ENCODE results near the gene CNN1. TPM values are rescaled to one million over a fixed set of nuclear protein-coding genes. Genes with fewer than 3 reads are reported as not detected.

CNN1 gene
- total RNA-seq, result 27.3 TPM
- long read RNA-seq, transcript CNN1-201 (7 exons, 1,633 nt), result major isoform, 30 of 41 reads
- long read RNA-seq, partial matches to known transcripts, result 2 of 41 reads
- long read RNA-seq, other reads (novel, unspliced or antisense), result 9 of 41 reads

- intact Hi-C loops (cut with DNase I), result no loop called here
- DNase-seq (no peak), ATAC-seq (no peak)
- Histone ChIP-seq H3K36me3 (no peaks in the 10 kb centered on the region), H3K27ac (no peak within 1 kb of the TSS), H3K4me3 (peak within 1 kb of the TSS; percentile 30), H3K27me3 (peaks cover 11% of the 10 kb centered on the region), H3K9me3 (no peaks in the 10 kb centered on the region), H3K4me1 (peaks cover 4% of the 10 kb centered on the region)
- TF ChIP-seq CTCF (IDR thresholded peaks at IDR 0.05), result no peak
Observed at GRCh38 chr19:11538232-11539036, at the start of gene CNN1. TSS of gene CNN1 (plus strand) at chr19:11538851. CDS start at chr19:11538928, 77 bp downstream.

- ATAC-seq, result no peak
- Histone ChIP-seq H3K9me3 (no peaks in the 10 kb centered on the region), H3K27ac (no peak overlapping the region), H3K4me3 (no peak overlapping the region), H3K4me1 (no peaks in the 10 kb centered on the region), H3K27me3 (no peaks in the 10 kb centered on the region), H3K36me3 (peaks cover 8% of the 10 kb centered on the region)
- no peak for TF ChIP-seq CTCF (IDR thresholded peaks at IDR 0.05)
- intact Hi-C loops (cut with DNase I), result no loop called here
- DNase-seq, result no peak
Observed at GRCh38 chr19:11489378-11489777, 49.3 kb upstream of the CNN1 start.

- Histone ChIP-seq H3K9me3 (no peaks in the 10 kb centered on the region), H3K4me3 (no peak overlapping the region), H3K27ac (no peak overlapping the region), H3K4me1 (no peaks in the 10 kb centered on the region), H3K36me3 (peaks cover 13% of the 10 kb centered on the region), H3K27me3 (no peaks in the 10 kb centered on the region)
- DNase-seq (no peak), ATAC-seq (no peak)
- TF ChIP-seq CTCF (IDR thresholded peaks at IDR 0.05), result no peak
- intact Hi-C loops (cut with DNase I), result no loop called here
Observed at GRCh38 chr19:11494634-11495285, 43.9 kb upstream of the CNN1 start.

GRCh38 chr19:11495481-11495880 is 43.2 kb upstream of the CNN1 start:
- H3K27ac ChIP-seq, result no peak overlapping the region
- no peaks in the 10 kb centered on the region for H3K9me3 ChIP-seq
- TF ChIP-seq CTCF (IDR thresholded peaks at IDR 0.05), result no peak
- no peak for DNase-seq
- no peak for ATAC-seq
- no peaks in the 10 kb centered on the region for H3K4me1 ChIP-seq
- H3K27me3 ChIP-seq, result no peaks in the 10 kb centered on the region
- H3K4me3 ChIP-seq, result no peak overlapping the region
- H3K36me3 ChIP-seq, result peaks cover 13% of the 10 kb centered on the region
- intact Hi-C loops (cut with DNase I), result no loop called here

GRCh38 chr19:11495885-11496284 is 42.8 kb upstream of the CNN1 start:
- intact Hi-C loops (cut with DNase I), result no loop called here

More at GRCh38 chr19:11495885-11496284, 42.8 kb upstream of the CNN1 start:
- Histone ChIP-seq H3K4me1 (no peaks in the 10 kb centered on the region), H3K27me3 (no peaks in the 10 kb centered on the region), H3K9me3 (no peaks in the 10 kb centered on the region), H3K4me3 (no peak overlapping the region), H3K36me3 (peaks cover 13% of the 10 kb centered on the region), H3K27ac (no peak overlapping the region)
- DNase-seq (no peak), ATAC-seq (no peak)
- no peak for TF ChIP-seq CTCF (IDR thresholded peaks at IDR 0.05)

Data from upper lobe of right lung (tissue), 1 donor.